GM12865 (cell line): Measurements from ENCODE around the gene AQP3.

ENCODE experiments used
- DNase-seq: peaks from one replicate; pipeline ENCODE4 v3.0.0; 2010; ENCODE audit warnings: low read depth
- H3K4me3 ChIP-seq: 2 replicates; pipeline ENCODE4 v1.5.1; 2011; ENCODE audit warnings: mild to moderate bottlenecking, low read depth, low read length, control low read depth
- CTCF ChIP-seq: IDR thresholded peaks from 2 replicates; pipeline ENCODE4 v1.5.1; 2011; ENCODE audit warnings: low read length, control low read depth, low read depth, inconsistent platforms; ENCODE audit not compliant: insufficient read depth; ENCODE audit errors: missing control alignments

Gene AQP3

GRCh38 chr9:33473643-33474352 is 26.4 kb upstream of the AQP3 start, which contains the start of gene NOL6:
NOL6 (minus strand) TSS chr9:33473924; CDS start chr9:33473842, 82 bp downstream.
- peak within 1 kb of the TSS; percentile 76 for H3K4me3 ChIP-seq
- DNase-seq = peak; percentile 99
- TF ChIP-seq CTCF = no peak

- TF ChIP-seq CTCF = no peak
- peak overlapping the region; percentile 76 for H3K4me3 ChIP-seq
- DNase-seq = no peak
These were observed 25.7 kb upstream of the AQP3 start for GRCh38 chr9:33472881-33473615.

- TF ChIP-seq CTCF = no peak
- peak overlapping the region; percentile 76 for H3K4me3 ChIP-seq
- DNase-seq = no peak
These were observed 24.9 kb upstream of the AQP3 start for GRCh38 chr9:33472171-33472880.

- no peak for DNase-seq
- no peak overlapping the region for H3K4me3 ChIP-seq
- TF ChIP-seq CTCF = no peak
These were observed 24.0 kb upstream of the AQP3 start for GRCh38 chr9:33471361-33471760.

GRCh38 chr9:33469891-33470290 is 22.5 kb upstream of the AQP3 start:
- H3K4me3 ChIP-seq = no peak overlapping the region
- no peak for TF ChIP-seq CTCF
- no peak for DNase-seq

- no peak for DNase-seq
- no peak overlapping the region for H3K4me3 ChIP-seq
- TF ChIP-seq CTCF = no peak
These were observed 21.6 kb upstream of the AQP3 start for GRCh38 chr9:33468797-33469621.
